Central memory CD8-positive, alpha-beta T cell (primary cell): ENCODE measurements around the gene FAM237A.

Source experiments
- ATAC-seq: fragments of 150-1000 bp; cut with Tn5 transposase; replicated peaks from 2 replicates; pipeline ENCODE4 v1.10.0; 2022; ENCODE audit warnings: mild to moderate bottlenecking, moderate FRiP score, moderate number of reproducible peaks; ENCODE audit not compliant: poor library complexity, severe bottlenecking; ENCODE audit errors: extremely low read depth
- DNase-seq, 2 donors: peaks; one replicate each; pipeline ENCODE4 v3.0.0; 2021; ENCODE audit warnings: low spot score in 2 of 2
- H3K27ac Mint-ChIP-seq: one replicate; pipeline ENCODE4 v1.8.0; 2022; ENCODE audit warnings: low read depth, mild to moderate bottlenecking, moderate library complexity, mixed read lengths
- H3K27me3 Mint-ChIP-seq: one replicate; pipeline ENCODE4 v1.8.0; 2022; ENCODE audit warnings: mixed read lengths
- H3K36me3 Mint-ChIP-seq: one replicate; pipeline ENCODE4 v1.8.0; 2022; ENCODE audit warnings: mild to moderate bottlenecking, moderate library complexity, mixed read lengths; ENCODE audit not compliant: insufficient read depth
- H3K4me1 Mint-ChIP-seq: one replicate; pipeline ENCODE4 v1.8.0; 2022; ENCODE audit warnings: mixed read lengths
- H3K4me3 Mint-ChIP-seq: one replicate; pipeline ENCODE4 v1.8.0; 2022; ENCODE audit warnings: mild to moderate bottlenecking, moderate library complexity, mixed read lengths
- H3K9me3 Mint-ChIP-seq: one replicate; pipeline ENCODE4 v1.8.0; 2022; ENCODE audit warnings: mixed read lengths

Gene FAM237A

DNA sequence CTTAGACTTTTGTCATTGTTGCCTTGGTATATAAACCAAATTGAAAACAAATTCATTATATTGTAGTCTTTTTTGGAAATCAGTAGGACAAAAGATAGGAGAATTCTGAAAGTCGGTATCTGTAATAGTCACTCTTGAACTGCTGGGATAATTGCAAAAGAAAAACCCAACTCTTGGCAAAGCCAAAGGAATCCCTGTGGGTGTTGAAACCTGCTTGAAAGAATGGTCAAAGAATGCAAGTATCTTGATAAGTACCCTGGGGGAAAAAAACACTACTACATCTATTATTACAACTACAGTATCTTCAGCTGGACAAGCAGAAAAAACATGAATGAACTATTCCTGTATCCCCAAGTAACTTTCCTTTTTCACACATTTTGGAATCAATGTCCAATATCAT is 7.3 kb upstream of the FAM237A start:
- no peaks in the 10 kb centered on the region for H3K27me3 Mint-ChIP-seq
- DNase-seq (no peak), ATAC-seq (no peak)
- H3K4me1 Mint-ChIP-seq = no peaks in the 10 kb centered on the region
- H3K9me3 Mint-ChIP-seq = no peaks in the 10 kb centered on the region
- no peak overlapping the region for H3K4me3 Mint-ChIP-seq
- H3K27ac Mint-ChIP-seq = no peak overlapping the region
- no peaks in the 10 kb centered on the region for H3K36me3 Mint-ChIP-seq

DNA sequence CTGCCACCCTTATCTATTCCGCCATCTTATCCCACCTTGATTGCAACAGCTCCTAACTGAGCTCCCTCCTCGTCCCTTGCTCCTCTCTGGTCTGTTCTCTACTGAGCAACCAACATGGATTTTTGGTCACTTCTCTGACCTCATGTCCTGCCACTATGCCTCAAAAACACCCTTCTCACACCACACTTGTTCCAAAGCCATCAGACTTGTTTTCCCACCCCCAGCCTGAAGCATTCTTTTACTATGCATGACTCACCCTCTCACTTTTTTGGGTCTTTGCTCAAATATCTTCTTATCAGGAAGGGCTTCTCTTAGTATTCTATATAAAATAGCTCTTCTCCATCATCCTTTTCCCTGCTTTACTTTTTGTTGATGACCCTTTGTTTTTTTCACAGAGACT is 2.7 kb upstream of the FAM237A start:
- Mint-ChIP-seq H3K4me3 (no peak overlapping the region), H3K9me3 (no peaks in the 10 kb centered on the region), H3K4me1 (no peaks in the 10 kb centered on the region), H3K36me3 (no peaks in the 10 kb centered on the region), H3K27ac (no peak overlapping the region), H3K27me3 (peaks cover 7% of the 10 kb centered on the region)
- DNase-seq (no peak), ATAC-seq (no peak)

DNA sequence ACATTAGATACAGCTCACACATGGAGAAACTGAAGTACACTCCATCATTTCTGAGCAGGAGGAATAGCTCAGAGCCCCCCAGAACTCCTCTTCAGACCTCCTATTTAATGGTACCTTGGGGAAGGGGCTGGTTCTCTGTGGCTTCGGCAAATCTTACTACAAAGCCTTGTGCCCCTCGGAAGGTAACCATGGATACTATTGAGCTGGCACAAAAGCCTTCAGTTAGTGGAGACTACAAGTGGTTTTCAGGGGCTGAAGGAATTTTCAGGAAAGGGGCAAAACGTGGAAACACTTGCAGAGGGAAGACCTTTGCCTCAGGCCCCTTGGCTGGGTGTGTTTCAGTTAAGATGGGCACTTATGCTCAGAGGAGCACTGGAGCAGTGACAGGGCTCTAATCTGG is 1.1 kb upstream of the FAM237A start:
- no peak for ATAC-seq
- no peaks in the 10 kb centered on the region for H3K9me3 Mint-ChIP-seq
- no peak overlapping the region for H3K4me3 Mint-ChIP-seq
- no peaks in the 10 kb centered on the region for H3K36me3 Mint-ChIP-seq
- no peak overlapping the region for H3K27ac Mint-ChIP-seq
- no peaks in the 10 kb centered on the region for H3K4me1 Mint-ChIP-seq
- H3K27me3 Mint-ChIP-seq = peaks cover 9% of the 10 kb centered on the region
- no peak for DNase-seq

DNA sequence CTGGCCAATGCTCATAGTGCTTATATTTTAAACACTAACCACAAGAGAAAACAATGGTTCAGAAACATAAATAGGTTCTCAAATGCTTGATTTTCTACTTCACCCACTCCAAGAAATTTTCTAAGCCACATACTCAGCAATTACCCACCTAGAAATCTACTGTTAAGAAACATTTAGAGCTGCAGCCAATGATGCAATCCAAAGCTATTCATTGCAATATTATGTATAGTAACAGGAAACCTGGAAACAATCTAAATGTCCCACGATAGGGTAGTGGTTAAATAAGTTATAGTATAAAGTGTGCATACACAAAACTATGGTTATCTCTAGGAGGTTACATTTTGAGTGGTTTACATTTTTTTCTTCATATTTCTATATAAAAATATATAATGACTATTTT is 5.7 kb downstream of the FAM237A start:
- H3K27me3 Mint-ChIP-seq = peaks cover 19% of the 10 kb centered on the region

DNA sequence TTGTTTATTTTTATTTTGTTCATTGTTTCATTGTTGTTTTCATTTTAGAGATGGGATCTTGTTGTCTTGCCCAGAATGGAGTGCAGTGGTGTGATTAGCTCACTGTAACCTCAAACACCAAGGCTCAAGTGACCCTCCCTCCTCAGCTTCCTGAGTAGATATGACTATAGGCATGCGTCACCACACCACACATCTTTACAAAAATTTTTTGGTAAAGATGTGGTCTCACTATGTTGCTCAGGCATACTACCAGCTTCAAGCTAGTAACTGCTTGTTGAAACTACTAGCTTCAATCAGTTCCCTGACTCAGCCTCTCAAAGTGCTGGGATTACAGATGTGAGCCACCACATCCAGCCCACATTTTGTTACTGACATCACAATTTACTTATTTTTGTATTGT is 14.8 kb downstream of the FAM237A start:
- no peak for ATAC-seq
- Mint-ChIP-seq H3K9me3 (no peaks in the 10 kb centered on the region), H3K4me3 (no peak overlapping the region), H3K4me1 (no peaks in the 10 kb centered on the region), H3K36me3 (no peaks in the 10 kb centered on the region), H3K27me3 (peaks cover 13% of the 10 kb centered on the region), H3K27ac (no peak overlapping the region)
- no peak for DNase-seq

More for the DNA sequence above, 5.7 kb downstream of the FAM237A start:
- DNase-seq (no peak), ATAC-seq (no peak)
- Mint-ChIP-seq H3K27ac (no peak overlapping the region), H3K4me3 (no peak overlapping the region), H3K4me1 (no peaks in the 10 kb centered on the region), H3K36me3 (no peaks in the 10 kb centered on the region), H3K9me3 (no peaks in the 10 kb centered on the region)

DNA sequence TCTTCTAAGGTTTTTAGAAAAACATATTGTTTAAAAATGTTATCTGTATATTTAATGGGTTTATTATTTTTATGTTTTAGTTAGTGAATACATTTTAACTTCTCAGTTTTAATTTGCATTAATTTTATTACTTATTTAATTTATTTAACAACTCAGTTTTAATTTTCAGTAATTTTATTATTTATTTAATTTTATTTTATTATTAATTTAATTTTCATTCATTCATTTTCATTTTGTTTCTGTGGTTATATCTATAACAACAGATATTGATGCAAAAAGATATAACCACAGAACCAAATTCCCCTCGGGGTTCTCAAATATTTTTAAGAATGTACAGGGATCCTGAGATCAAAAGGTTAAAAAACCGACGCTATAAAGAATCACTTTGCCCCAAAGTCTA is 23.0 kb downstream of the FAM237A start:
- no peaks in the 10 kb centered on the region for H3K9me3 Mint-ChIP-seq

DNA sequence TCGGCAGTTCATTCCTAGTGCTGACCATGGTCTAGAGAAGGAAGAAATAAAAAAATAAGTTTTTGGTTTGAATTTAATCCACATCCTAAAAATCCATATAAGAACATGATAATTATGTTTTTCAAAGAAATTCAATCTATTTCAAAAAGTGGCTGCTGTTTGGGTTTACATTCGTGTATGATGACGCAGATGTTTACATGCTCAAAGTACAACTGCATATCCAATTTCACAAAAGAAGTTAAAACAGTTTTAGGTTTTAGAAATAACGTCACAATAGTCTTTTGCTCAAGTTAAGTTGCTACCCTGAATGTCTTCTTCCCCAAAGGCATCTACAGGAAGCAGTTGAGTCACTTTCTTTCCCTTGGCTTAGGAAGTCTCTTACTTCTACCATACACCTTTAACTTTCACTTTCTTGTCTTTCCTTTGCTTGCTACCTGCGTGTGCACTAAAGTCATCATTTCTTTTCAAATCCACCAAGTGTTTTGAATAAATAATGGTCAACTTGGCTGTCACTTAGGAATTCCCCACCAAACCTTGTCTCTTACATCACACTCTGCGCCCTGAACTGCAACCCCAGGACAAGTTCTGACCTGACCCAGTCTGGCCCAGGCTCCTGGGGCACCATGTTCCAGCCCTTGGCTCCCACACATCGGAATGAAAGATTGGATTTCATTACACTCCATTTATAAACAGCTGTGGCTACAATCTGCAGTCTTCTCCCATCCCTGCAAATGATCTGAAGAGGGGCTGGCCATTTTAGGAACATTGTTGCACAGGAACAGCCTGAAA is 28.4 kb downstream of the FAM237A start:
- H3K9me3 Mint-ChIP-seq = no peaks in the 10 kb centered on the region
- H3K4me3 Mint-ChIP-seq = no peak overlapping the region

More for the DNA sequence above, 23.0 kb downstream of the FAM237A start:
- H3K27me3 Mint-ChIP-seq = peaks cover 68% of the 10 kb centered on the region
- H3K36me3 Mint-ChIP-seq = no peaks in the 10 kb centered on the region
- no peak overlapping the region for H3K27ac Mint-ChIP-seq
- no peak for ATAC-seq
- no peak for DNase-seq
- no peaks in the 10 kb centered on the region for H3K4me1 Mint-ChIP-seq
- H3K4me3 Mint-ChIP-seq = no peak overlapping the region

DNA sequence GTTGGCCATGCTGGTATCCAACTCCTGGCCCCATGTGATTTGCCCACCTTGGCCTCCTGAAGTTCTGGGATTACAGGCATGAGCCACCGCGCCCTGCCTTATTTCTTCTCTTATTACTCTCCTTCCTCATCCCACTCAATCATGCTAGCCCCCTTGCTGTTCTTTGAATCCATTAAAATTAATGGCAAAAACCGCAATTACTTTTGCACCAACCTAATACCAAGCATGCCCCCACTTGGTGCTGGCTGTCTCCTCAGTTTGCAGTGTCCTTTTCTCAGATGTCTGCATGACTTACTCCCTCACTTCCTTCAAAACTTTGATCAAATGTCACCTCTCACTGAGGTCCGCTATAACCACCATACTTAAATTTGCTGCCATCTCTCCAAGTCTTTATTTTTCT is 41.3 kb downstream of the FAM237A start:
- no peaks in the 10 kb centered on the region for H3K36me3 Mint-ChIP-seq
- H3K27me3 Mint-ChIP-seq = peaks cover 19% of the 10 kb centered on the region
- no peaks in the 10 kb centered on the region for H3K4me1 Mint-ChIP-seq
- no peaks in the 10 kb centered on the region for H3K9me3 Mint-ChIP-seq
- H3K4me3 Mint-ChIP-seq = no peak overlapping the region
- DNase-seq = no peak
- H3K27ac Mint-ChIP-seq = no peak overlapping the region
- no peak for ATAC-seq

More for the DNA sequence above, 28.4 kb downstream of the FAM237A start:
- Mint-ChIP-seq H3K36me3 (no peaks in the 10 kb centered on the region), H3K4me1 (no peaks in the 10 kb centered on the region), H3K27me3 (peaks cover 58% of the 10 kb centered on the region), H3K27ac (no peak overlapping the region)
- DNase-seq (no peak), ATAC-seq (no peak)

DNA sequence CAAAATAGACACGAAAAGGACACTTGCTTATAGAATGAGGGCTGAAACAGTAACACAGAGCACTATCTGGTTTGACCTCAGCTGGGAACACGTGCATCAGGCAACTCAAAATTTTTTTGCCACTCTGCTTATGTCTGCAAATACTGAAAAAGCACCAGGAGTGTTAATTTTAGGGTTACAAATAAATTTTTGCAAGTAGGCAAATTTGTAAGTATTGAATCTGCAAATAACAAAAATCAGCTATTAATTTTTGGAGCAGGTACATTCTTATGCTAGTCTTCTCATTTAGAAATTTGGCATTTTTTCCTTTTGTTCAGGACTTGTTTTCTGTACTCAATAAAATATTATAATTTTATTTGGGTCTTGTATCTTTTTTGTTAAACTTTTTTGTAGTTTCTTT is 46.2 kb downstream of the FAM237A start:
- H3K36me3 Mint-ChIP-seq = no peaks in the 10 kb centered on the region
- H3K27me3 Mint-ChIP-seq = peaks cover 16% of the 10 kb centered on the region
- ATAC-seq = no peak
- DNase-seq = no peak
- no peak overlapping the region for H3K4me3 Mint-ChIP-seq
- no peak overlapping the region for H3K27ac Mint-ChIP-seq
- H3K4me1 Mint-ChIP-seq = no peaks in the 10 kb centered on the region
- H3K9me3 Mint-ChIP-seq = no peaks in the 10 kb centered on the region

DNA sequence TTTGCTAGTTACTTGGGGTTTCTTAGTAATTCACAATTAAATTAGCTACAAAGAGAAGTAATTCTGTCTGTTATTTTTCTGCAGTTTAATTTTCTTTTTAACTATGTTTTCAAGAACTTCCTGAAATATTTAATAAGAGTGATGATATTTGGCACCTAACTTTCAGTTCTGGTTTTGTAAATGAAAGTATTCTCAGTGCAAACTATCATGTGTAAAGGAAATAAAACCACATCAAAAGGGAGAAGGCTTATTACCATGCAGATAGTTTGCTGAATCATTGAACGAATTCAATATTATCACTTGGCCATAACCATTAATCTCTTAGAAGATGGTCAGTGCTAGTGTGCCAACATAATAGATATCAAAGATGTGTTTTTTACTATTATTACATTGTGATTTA is 46.7 kb downstream of the FAM237A start:
- Mint-ChIP-seq H3K36me3 (peaks cover 2% of the 10 kb centered on the region), H3K4me1 (no peaks in the 10 kb centered on the region), H3K27ac (no peak overlapping the region), H3K4me3 (no peak overlapping the region), H3K9me3 (no peaks in the 10 kb centered on the region), H3K27me3 (peaks cover 11% of the 10 kb centered on the region)
- DNase-seq (no peak), ATAC-seq (no peak)

DNA sequence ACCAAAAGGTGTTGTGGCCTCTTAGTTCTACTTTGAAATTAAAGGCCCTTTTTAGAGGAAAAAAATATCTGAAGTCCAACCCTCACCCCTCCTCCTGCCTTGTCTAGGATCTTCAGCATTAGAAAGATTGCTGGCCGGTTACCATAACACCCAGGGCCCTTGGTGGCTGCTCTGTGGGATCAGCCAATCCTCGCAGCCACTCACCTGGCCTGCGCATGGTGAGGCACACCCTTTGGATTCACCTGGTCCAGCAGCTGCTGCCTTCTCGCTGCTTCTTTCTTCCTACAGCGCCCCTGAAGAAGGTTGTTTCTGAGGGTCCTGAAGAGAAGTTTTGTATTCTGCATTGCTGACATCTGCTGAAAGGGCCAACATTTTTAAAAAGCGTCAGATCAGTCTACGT is 50.7 kb downstream of the FAM237A start:
- ATAC-seq = no peak
- Mint-ChIP-seq H3K36me3 (peaks cover 4% of the 10 kb centered on the region), H3K27me3 (no peaks in the 10 kb centered on the region), H3K4me3 (no peak overlapping the region), H3K9me3 (no peaks in the 10 kb centered on the region), H3K27ac (no peak overlapping the region), H3K4me1 (no peaks in the 10 kb centered on the region)
- no peak for DNase-seq

DNA sequence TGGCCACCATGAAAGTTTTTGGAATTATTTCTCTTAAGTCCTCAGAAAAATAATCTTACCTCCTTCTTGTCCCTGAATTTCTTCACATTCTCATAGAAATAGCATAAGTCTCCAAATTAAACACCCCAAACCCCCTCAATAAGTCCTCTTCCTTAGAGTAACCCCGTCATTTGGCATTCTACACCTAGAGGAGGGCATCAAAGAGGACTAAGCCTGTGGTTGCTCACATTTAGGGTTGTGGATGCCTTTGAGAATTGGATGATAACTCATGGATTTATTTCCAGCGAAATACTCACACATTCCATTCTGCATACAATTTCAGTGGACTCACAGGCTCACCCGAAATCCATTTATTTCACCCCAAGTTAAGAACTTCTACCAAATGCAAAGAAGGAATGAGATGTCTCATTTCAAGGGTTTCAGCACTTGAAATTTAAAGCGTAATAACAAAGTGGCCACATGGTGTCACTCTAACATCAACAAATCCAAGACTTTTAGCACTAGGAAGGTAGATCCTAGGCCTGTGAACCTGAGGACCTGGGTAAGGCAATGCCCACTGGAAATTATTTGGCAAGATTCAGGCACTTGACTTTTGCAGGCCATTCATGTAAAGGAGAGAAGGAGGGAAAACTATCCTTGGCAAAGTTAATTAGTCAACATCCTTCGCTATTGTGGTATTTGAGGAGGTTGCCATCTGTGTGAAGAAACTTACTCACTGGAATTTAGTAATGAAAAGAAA is 51.3 kb downstream of the FAM237A start:
- Mint-ChIP-seq H3K27me3 (peaks cover 4% of the 10 kb centered on the region), H3K4me3 (no peak overlapping the region), H3K4me1 (no peaks in the 10 kb centered on the region), H3K36me3 (peaks cover 4% of the 10 kb centered on the region), H3K27ac (no peak overlapping the region), H3K9me3 (no peaks in the 10 kb centered on the region)
- ATAC-seq = peak; percentile 40
- peak in 1 of 2 donors; percentile 26 for DNase-seq

DNA sequence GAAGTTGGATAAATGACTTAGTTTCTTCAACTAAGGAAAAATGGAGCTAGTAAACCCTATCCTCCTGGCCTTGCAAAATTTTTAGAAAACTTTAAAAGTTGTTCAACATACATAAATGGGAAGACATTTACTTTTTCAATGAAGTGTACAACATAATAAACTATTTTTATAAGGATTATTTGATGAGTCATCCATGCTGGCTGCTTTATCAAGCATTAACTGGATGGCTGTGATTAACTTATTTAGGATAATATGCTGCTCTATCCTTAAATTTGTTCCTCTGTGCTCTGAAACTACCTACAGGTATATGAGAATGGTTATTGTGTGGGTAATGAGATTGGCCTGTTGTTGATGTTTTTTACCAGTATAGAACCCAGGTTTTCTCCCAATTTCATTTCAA is 54.6 kb downstream of the FAM237A start:
- Mint-ChIP-seq H3K9me3 (no peaks in the 10 kb centered on the region), H3K27me3 (peaks cover 38% of the 10 kb centered on the region), H3K4me3 (no peak overlapping the region), H3K36me3 (peaks cover 4% of the 10 kb centered on the region), H3K4me1 (no peaks in the 10 kb centered on the region), H3K27ac (no peak overlapping the region)
- ATAC-seq (no peak), DNase-seq (no peak)
